Neural progenitor cell (in vitro differentiated cells): ENCODE data around the gene SLC25A48.

Source experiments
- CTCF ChIP-seq: fragments of 200-600 bp; sonication (generic); IDR thresholded peaks from 2 replicates; pipeline ENCODE4 v1.5.1; 2017; ENCODE audit warnings: antibody characterized with exemption, mild to moderate bottlenecking
- EZH2phosphoT487 ChIP-seq: fragments of 200-600 bp; sonication (generic); IDR thresholded peaks from 2 replicates; pipeline ENCODE4 v1.6.1; 2017; ENCODE audit warnings: antibody characterized with exemption

- TF ChIP-seq EZH2phosphoT487 (no peak), CTCF (no peak)
Observed at GRCh38 chr5:135827965-135828781, 6.3 kb upstream of the SLC25A48 start.
